Epithelial cell of esophagus (primary cell): ENCODE measurements around the gene FAM171A2.

Experiments
- DNase-seq: peaks from one replicate; pipeline ENCODE4 v3.0.0; 2010; ENCODE audit warnings: low read depth
- H3K4me3 ChIP-seq: 2 replicates; pipeline ENCODE4 v1.5.1; 2011; ENCODE audit warnings: mild to moderate bottlenecking, low read length, control low read depth
- TF ChIP-seq, protein P1 (sequence below): IDR thresholded peaks from 2 replicates; pipeline ENCODE4 v1.5.1; 2011; ENCODE audit warnings: low read depth, mild to moderate bottlenecking, low read length, control low read depth, inconsistent platforms; ENCODE audit not compliant: insufficient read depth; ENCODE audit errors: missing control alignments

Gene FAM171A2

GRCh38 chr17:44352828-44353671, 10.6 kb downstream of the FAM171A2 start:
- DNase-seq, result no peak
- TF ChIP-seq, protein P1, sequence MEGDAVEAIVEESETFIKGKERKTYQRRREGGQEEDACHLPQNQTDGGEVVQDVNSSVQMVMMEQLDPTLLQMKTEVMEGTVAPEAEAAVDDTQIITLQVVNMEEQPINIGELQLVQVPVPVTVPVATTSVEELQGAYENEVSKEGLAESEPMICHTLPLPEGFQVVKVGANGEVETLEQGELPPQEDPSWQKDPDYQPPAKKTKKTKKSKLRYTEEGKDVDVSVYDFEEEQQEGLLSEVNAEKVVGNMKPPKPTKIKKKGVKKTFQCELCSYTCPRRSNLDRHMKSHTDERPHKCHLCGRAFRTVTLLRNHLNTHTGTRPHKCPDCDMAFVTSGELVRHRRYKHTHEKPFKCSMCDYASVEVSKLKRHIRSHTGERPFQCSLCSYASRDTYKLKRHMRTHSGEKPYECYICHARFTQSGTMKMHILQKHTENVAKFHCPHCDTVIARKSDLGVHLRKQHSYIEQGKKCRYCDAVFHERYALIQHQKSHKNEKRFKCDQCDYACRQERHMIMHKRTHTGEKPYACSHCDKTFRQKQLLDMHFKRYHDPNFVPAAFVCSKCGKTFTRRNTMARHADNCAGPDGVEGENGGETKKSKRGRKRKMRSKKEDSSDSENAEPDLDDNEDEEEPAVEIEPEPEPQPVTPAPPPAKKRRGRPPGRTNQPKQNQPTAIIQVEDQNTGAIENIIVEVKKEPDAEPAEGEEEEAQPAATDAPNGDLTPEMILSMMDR, result no peak
- no peak overlapping the region for H3K4me3 ChIP-seq

- H3K4me3 ChIP-seq, result no peak overlapping the region
- TF ChIP-seq, protein P1, result no peak
- DNase-seq, result no peak
These were observed 11.5 kb downstream of the FAM171A2 start for GRCh38 chr17:44351961-44352827.

DNA sequence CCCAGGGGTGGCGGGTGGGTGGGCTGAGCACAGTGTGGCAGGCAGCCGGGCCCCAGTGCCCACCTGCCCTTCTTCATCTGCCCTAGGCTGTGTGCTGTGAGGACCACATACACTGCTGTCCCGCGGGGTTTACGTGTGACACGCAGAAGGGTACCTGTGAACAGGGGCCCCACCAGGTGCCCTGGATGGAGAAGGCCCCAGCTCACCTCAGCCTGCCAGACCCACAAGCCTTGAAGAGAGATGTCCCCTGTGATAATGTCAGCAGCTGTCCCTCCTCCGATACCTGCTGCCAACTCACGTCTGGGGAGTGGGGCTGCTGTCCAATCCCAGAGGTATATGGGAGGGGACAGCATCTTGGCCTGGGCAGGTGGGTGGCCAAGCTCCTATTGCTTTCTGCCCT, 12.2 kb downstream of the FAM171A2 start:
- no peak for DNase-seq
- TF ChIP-seq, protein P1, result no peak

GRCh38 chr17:44350733-44351226, 12.9 kb downstream of the FAM171A2 start:
- DNase-seq, result peak; percentile 70
- TF ChIP-seq, protein P1, result peak; percentile 82
- H3K4me3 ChIP-seq, result no peak overlapping the region

More for the DNA sequence above, 12.2 kb downstream of the FAM171A2 start:
- H3K4me3 ChIP-seq, result no peak overlapping the region

DNA sequence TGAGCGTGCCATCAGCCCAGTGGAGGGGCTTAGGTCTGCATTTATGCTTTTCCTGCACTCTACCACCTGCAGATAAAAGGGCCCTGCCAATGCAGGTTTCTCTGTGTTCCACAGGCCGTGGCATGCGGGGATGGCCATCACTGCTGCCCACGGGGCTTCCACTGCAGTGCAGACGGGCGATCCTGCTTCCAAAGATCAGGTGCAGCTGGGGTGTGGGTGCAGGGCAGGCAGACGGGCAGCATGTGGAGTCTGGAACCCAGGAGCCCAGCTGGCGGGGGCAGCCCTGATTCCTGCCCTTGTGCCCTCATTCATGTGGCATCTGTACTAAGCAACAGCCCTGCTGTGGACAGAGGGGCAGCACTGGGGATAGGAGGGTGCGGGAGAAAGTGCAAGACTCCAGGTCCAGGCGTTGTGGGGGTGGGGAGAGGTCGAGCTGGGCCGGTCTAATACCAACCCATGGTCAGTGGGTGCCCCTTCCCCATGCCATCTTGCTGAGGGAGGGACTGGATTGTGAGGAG, 14.0 kb downstream of the FAM171A2 start:
- TF ChIP-seq, protein P1, result no peak
- H3K4me3 ChIP-seq, result no peak overlapping the region
- no peak for DNase-seq

- TF ChIP-seq, protein P1, result no peak
- H3K4me3 ChIP-seq, result no peak overlapping the region
- DNase-seq, result no peak
These were observed 14.7 kb downstream of the FAM171A2 start for GRCh38 chr17:44348988-44349364.
